Keratinocyte (primary cell): ENCODE measurements around the gene KLF6.

Experiments
- EZH2 ChIP-seq: IDR thresholded peaks from one replicate; pipeline ENCODE4 v1.6.1; 2012; ENCODE audit warnings: inconsistent platforms, mild to moderate bottlenecking, low read length, moderate library complexity
- TF ChIP-seq, protein P1 (sequence below), 3 experiments: IDR thresholded peaks in 1 of 3; conservative IDR thresholded peaks in 1 of 3; optimal IDR thresholded peaks in 1 of 3; 2 replicates in 2 of 3; 3 replicates in 1 of 3; pipeline versions ENCODE3 to v1.5.1; 2011; ENCODE audit warnings: low read length in 3 of 3, mild to moderate bottlenecking in 3 of 3, moderate library complexity in 2 of 3, control low read depth in 1 of 3, inconsistent platforms in 1 of 3; ENCODE audit not compliant: insufficient read depth in 2 of 3; ENCODE audit errors: extremely low read depth in 1 of 3

DNA sequence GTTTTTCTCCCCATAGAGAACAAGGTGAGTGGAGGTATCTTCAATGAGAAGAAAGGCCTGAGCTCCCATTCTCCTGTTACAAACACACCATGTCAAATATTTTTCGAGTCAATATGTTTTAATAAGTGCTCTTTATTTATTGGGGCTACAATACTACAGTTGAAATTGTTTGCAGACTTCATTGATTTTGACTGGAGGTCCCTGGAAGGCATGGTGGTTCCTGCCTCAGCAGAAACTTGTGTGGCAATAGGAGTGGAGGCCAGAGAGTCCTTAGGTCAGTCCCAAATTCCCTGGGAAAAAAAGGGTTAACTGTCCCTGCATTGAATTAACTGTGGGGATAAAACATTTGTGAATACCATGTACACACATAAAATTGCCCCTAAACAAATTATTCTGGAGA, 22.7 kb downstream of the KLF6 start:
- TF ChIP-seq, protein P1, sequence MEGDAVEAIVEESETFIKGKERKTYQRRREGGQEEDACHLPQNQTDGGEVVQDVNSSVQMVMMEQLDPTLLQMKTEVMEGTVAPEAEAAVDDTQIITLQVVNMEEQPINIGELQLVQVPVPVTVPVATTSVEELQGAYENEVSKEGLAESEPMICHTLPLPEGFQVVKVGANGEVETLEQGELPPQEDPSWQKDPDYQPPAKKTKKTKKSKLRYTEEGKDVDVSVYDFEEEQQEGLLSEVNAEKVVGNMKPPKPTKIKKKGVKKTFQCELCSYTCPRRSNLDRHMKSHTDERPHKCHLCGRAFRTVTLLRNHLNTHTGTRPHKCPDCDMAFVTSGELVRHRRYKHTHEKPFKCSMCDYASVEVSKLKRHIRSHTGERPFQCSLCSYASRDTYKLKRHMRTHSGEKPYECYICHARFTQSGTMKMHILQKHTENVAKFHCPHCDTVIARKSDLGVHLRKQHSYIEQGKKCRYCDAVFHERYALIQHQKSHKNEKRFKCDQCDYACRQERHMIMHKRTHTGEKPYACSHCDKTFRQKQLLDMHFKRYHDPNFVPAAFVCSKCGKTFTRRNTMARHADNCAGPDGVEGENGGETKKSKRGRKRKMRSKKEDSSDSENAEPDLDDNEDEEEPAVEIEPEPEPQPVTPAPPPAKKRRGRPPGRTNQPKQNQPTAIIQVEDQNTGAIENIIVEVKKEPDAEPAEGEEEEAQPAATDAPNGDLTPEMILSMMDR (optimal IDR thresholded peaks at IDR 0.05 in 1 of 3, IDR thresholded peaks at IDR 0.05 in 1 of 3, conservative IDR thresholded peaks at IDR 0.05 in 1 of 3; ENCODE audit: extremely low read depth in 1 of 3, insufficient read depth in 2 of 3, low read length in 3 of 3), result no peak
- TF ChIP-seq EZH2, result no peak
